GM21529 (cell line): ENCODE results near the gene DYRK3.

ENCODE experiments used
- ATAC-seq: cut with Tn5 transposase; IDR thresholded peaks from one replicate; pipeline ENCODE4 v1.9.1; 2021; ENCODE audit not compliant: unreplicated experiment

Gene DYRK3

GRCh38 chr1:206681359-206681758, 46.0 kb downstream of the DYRK3 start:
- ATAC-seq = no peak

- no peak for ATAC-seq
These were observed 46.8 kb downstream of the DYRK3 start for GRCh38 chr1:206682111-206682510.

- no peak for ATAC-seq
These were observed 48.0 kb downstream of the DYRK3 start for GRCh38 chr1:206683313-206683712.

- no peak for ATAC-seq
These were observed 48.7 kb downstream of the DYRK3 start for GRCh38 chr1:206684003-206684402.

- ATAC-seq = peak; percentile 47
These were observed 49.4 kb downstream of the DYRK3 start, which contains the start of gene MAPKAPK2 for GRCh38 chr1:206684478-206685333. MAPKAPK2 (plus strand) TSS chr1:206684905; CDS start chr1:206685230, 325 bp downstream.

GRCh38 chr1:206685334-206685768, 50.0 kb downstream of the DYRK3 start:
- peak; percentile 22 for ATAC-seq

- peak; percentile 20 for ATAC-seq
These were observed 50.6 kb downstream of the DYRK3 start for GRCh38 chr1:206685769-206686477.

- no peak for ATAC-seq
These were observed 51.3 kb downstream of the DYRK3 start for GRCh38 chr1:206686478-206687249.

GRCh38 chr1:206687251-206687914, 52.0 kb downstream of the DYRK3 start:
- ATAC-seq = no peak

GRCh38 chr1:206687915-206688442, 52.6 kb downstream of the DYRK3 start:
- ATAC-seq = no peak

GRCh38 chr1:206690516-206690915, 55.2 kb downstream of the DYRK3 start:
- no peak for ATAC-seq

GRCh38 chr1:206691604-206692003, 56.3 kb downstream of the DYRK3 start:
- no peak for ATAC-seq

- ATAC-seq = no peak
These were observed 57.7 kb downstream of the DYRK3 start for GRCh38 chr1:206693029-206693428.

GRCh38 chr1:206693592-206693991, 58.3 kb downstream of the DYRK3 start:
- ATAC-seq = no peak

- no peak for ATAC-seq
These were observed 59.1 kb downstream of the DYRK3 start for GRCh38 chr1:206694171-206695124.

- ATAC-seq = no peak
These were observed 60.4 kb downstream of the DYRK3 start for GRCh38 chr1:206695733-206696132.

GRCh38 chr1:206696812-206697585, 61.7 kb downstream of the DYRK3 start:
- no peak for ATAC-seq

GRCh38 chr1:206698011-206698410, 62.7 kb downstream of the DYRK3 start:
- ATAC-seq = no peak
